ENCODE measurements around the gene HDC.

GRCh38 chr15:50209809-50210208 is 55.7 kb downstream of the HDC start:
- TF ChIP-seq CTCF (IDR thresholded peaks at IDR 0.05 in 2 of 3, conservative IDR thresholded peaks at IDR 0.05 in 1 of 3; ENCODE audit: control insufficient read depth in 2 of 3, extremely low read depth in 1 of 3, insufficient read depth in 1 of 3, low read depth in 3 of 3, low read length in 3 of 3) (no peak), JUND (IDR thresholded peaks at IDR 0.05; ENCODE audit: low read depth, low read length) (no peak), SPI1 (IDR thresholded peaks at IDR 0.05; ENCODE audit: borderline replicate concordance, insufficient read depth, low read depth, low read length) (no peak), POLR2A (IDR thresholded peaks at IDR 0.05; ENCODE audit: low read depth, low read length) (no peak), FOXM1 (IDR thresholded peaks at IDR 0.05; ENCODE audit: low read depth, low read length) (no peak)
